ENCODE data around the gene STOM.

GRCh38 chr9:121302786-121303185 is 67.3 kb downstream of the STOM start:
- no peak for TF ChIP-seq HOXA7 (CRISPR knock-in tag; IDR thresholded peaks at IDR 0.05; ENCODE audit: borderline replicate concordance)
- TF ChIP-seq ZNF548 (tag by site-specific recombination; IDR thresholded peaks at IDR 0.05) = no peak
- TF ChIP-seq, protein P1, sequence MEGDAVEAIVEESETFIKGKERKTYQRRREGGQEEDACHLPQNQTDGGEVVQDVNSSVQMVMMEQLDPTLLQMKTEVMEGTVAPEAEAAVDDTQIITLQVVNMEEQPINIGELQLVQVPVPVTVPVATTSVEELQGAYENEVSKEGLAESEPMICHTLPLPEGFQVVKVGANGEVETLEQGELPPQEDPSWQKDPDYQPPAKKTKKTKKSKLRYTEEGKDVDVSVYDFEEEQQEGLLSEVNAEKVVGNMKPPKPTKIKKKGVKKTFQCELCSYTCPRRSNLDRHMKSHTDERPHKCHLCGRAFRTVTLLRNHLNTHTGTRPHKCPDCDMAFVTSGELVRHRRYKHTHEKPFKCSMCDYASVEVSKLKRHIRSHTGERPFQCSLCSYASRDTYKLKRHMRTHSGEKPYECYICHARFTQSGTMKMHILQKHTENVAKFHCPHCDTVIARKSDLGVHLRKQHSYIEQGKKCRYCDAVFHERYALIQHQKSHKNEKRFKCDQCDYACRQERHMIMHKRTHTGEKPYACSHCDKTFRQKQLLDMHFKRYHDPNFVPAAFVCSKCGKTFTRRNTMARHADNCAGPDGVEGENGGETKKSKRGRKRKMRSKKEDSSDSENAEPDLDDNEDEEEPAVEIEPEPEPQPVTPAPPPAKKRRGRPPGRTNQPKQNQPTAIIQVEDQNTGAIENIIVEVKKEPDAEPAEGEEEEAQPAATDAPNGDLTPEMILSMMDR (tag by site-specific recombination; IDR thresholded peaks at IDR 0.05) = no peak
- no peak for TF ChIP-seq ZNF843 (tag by site-specific recombination; IDR thresholded peaks at IDR 0.05)
- TF ChIP-seq REPIN1 (tag by site-specific recombination; IDR thresholded peaks at IDR 0.05; ENCODE audit: low read depth) = no peak
- TF ChIP-seq ZNF610 (tag by site-specific recombination; IDR thresholded peaks at IDR 0.05; ENCODE audit: borderline replicate concordance) = no peak
- no peak for TF ChIP-seq ZNF324 (tag by site-specific recombination; IDR thresholded peaks at IDR 0.05)
- TF ChIP-seq, protein P2, sequence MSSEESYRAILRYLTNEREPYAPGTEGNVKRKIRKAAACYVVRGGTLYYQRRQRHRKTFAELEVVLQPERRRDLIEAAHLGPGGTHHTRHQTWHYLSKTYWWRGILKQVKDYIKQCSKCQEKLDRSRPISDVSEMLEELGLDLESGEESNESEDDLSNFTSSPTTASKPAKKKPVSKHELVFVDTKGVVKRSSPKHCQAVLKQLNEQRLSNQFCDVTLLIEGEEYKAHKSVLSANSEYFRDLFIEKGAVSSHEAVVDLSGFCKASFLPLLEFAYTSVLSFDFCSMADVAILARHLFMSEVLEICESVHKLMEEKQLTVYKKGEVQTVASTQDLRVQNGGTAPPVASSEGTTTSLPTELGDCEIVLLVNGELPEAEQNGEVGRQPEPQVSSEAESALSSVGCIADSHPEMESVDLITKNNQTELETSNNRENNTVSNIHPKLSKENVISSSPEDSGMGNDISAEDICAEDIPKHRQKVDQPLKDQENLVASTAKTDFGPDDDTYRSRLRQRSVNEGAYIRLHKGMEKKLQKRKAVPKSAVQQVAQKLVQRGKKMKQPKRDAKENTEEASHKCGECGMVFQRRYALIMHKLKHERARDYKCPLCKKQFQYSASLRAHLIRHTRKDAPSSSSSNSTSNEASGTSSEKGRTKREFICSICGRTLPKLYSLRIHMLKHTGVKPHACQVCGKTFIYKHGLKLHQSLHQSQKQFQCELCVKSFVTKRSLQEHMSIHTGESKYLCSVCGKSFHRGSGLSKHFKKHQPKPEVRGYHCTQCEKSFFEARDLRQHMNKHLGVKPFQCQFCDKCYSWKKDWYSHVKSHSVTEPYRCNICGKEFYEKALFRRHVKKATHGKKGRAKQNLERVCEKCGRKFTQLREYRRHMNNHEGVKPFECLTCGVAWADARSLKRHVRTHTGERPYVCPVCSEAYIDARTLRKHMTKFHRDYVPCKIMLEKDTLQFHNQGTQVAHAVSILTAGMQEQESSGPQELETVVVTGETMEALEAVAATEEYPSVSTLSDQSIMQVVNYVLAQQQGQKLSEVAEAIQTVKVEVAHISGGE (tag by site-specific recombination; conservative IDR thresholded peaks at IDR 0.05; ENCODE audit: low read depth) = no peak
